HUDEP-2 (cell line): Measurements from ENCODE around the gene ANKRD11.
"Not testable (repeated sequence)": the region's sequence is repeated elsewhere in the genome, so short reads cannot be mapped to it uniquely, and the experiment has no call there.

Experiments used
- DNase-seq, 76 experiments: peaks; one replicate each; lab custom pipeline; 2025; ENCODE audit not compliant: unreplicated experiment in 76 of 76; lab: John Stamatoyannopoulos, UW

ANKRD11 gene

GRCh38 chr16:89370601-89371000 is 119.8 kb downstream of the ANKRD11 start:
- no peak for DNase-seq

GRCh38 chr16:89370081-89370511 is 120.3 kb downstream of the ANKRD11 start:
- DNase-seq = no peak

GRCh38 chr16:89369266-89369895 is 121.0 kb downstream of the ANKRD11 start:
- DNase-seq = peak in 15 of 76 experiments; percentile 13 to 62 (median 21)

GRCh38 chr16:89368604-89369249 is 121.6 kb downstream of the ANKRD11 start:
- no peak for DNase-seq

GRCh38 chr16:89367538-89367915 is 122.8 kb downstream of the ANKRD11 start:
- DNase-seq = no peak

- DNase-seq = no peak
Observed at GRCh38 chr16:89366561-89367537, 123.5 kb downstream of the ANKRD11 start.

GRCh38 chr16:89365996-89366395 is 124.4 kb downstream of the ANKRD11 start:
- no peak for DNase-seq

- DNase-seq = no peak
Observed at GRCh38 chr16:89365044-89365467, 125.3 kb downstream of the ANKRD11 start.

GRCh38 chr16:89364606-89365005 is 125.8 kb downstream of the ANKRD11 start:
- DNase-seq = no peak

- DNase-seq = peak in 5 of 76 experiments; percentile 8 to 31 (median 15)
Observed at GRCh38 chr16:89363621-89364393, 126.6 kb downstream of the ANKRD11 start.

GRCh38 chr16:89362540-89363223 is 127.7 kb downstream of the ANKRD11 start:
- not testable (repeated sequence) for DNase-seq

GRCh38 chr16:89361751-89362539 is 128.4 kb downstream of the ANKRD11 start:
- DNase-seq = no peak

GRCh38 chr16:89360760-89361435 is 129.5 kb downstream of the ANKRD11 start:
- DNase-seq = no peak

- peak in 2 of 76 experiments; percentile 12 to 16 for DNase-seq
Observed at GRCh38 chr16:89359264-89360147, 130.9 kb downstream of the ANKRD11 start.

- DNase-seq = peak in 2 of 76 experiments; percentile 16 to 17
Observed at GRCh38 chr16:89358030-89359005, 132.0 kb downstream of the ANKRD11 start.
